Adrenal gland (tissue), 12 donors: ENCODE data around the gene HHIPL1. TPM values are rescaled to one million over a fixed set of nuclear protein-coding genes. Genes with fewer than 3 reads are reported as not detected.

Experiments used
- DNase-seq, 7 donors: peaks; one replicate each; pipeline ENCODE4 v3.0.0-alpha.2; 2019 to 2020
- H3K27ac ChIP-seq, 5 donors: fragments of 200-600 bp; sonication (generic) in 4 of 5; 1 replicate in 3 of 5; 2 replicates in 2 of 5; pipeline versions ENCODE4 v1.5.1 to v1.8.0; 2016 to 2020; ENCODE audit warnings: mild to moderate bottlenecking in 1 of 5
- H3K27me3 ChIP-seq: fragments of 200-600 bp; 2 replicates; pipeline ENCODE4 v1.8.0; 2021
- H3K36me3 ChIP-seq, 2 donors: fragments of 200-600 bp; replicated peaks in 1 of 2; 1 replicate in 1 of 2; 2 replicates in 1 of 2; pipeline versions ENCODE4 v1.5.1 to v1.8.0; 2018 to 2022
- H3K4me1 ChIP-seq, 2 donors: fragments of 200-600 bp; replicated peaks in 1 of 2; 1 replicate in 1 of 2; 2 replicates in 1 of 2; pipeline versions ENCODE4 v1.5.1 to v1.8.0; 2018 to 2021
- H3K4me3 ChIP-seq, 4 donors: fragments of 200-600 bp; sonication (generic) in 3 of 4; one replicate each; pipeline ENCODE4 v1.5.1; 2016 to 2018
- H3K9me3 ChIP-seq, 3 donors: fragments of 200-600 bp; sonication (generic) in 1 of 3; replicated peaks in 1 of 3; 1 replicate in 2 of 3; 2 replicates in 1 of 3; pipeline versions ENCODE4 v1.5.1 to v1.8.0; 2016 to 2021
- POLR2A ChIP-seq, 2 donors: fragments of 450-650 bp; IDR thresholded peaks; one replicate each; pipeline ENCODE4 v1.6.1; 2017; ENCODE audit warnings: antibody characterized with exemption in 2 of 2, mild to moderate bottlenecking in 2 of 2, moderate library complexity in 1 of 2
- WGBS, 4 donors: extraction: QIAGEN DNeasy Blood & Tissue Kit in 2 of 4; methylation state at CpG; one replicate each; pipeline versions ENCODE4 v1.1.5 to v1.1.7; 2013 to 2017; 5-methylcytosine and 5-hydroxymethylcytosine counted together
- intact Hi-C, 2 donors: fragments of 100-400 bp; cut with DNase I; formaldehyde crosslinking; loops; one replicate each; pipeline versions ENCODE4 v1.14.1 to v1.15.0; 2022 to 2023
- polyA plus RNA-seq, 3 donors: library from polyadenylated mRNA; stranded (reverse); fragments of 200-250 nt in 2 of 3; fragments of 350-450 nt in 1 of 3; fragmentation: Illumina TruSeq in 1 of 3; extraction: RNeasy Lipid Tissue Mini Kit (QIAGEN cat#74804) in 1 of 3; gene quantifications; one replicate each; pipeline ENCODE4 v1.2.3, GENCODE V29; 2013 to 2014
- total RNA-seq, 9 donors: library from RNA; depleted of rRNA in 4 of 9; stranded (reverse); fragments of >200 nt in 4 of 9; fragments of 120-200 nt in 1 of 9; fragmentation: NEBNext Ultra II Directional in 1 of 9; extraction: Animal tissue kit (Norgen Biotek cat#: 25700) in 1 of 9; gene quantifications; one replicate each; pipeline versions ENCODE4 v1.1.0 to v1.2.4, GENCODE V29; 2013 to 2023
- TF ChIP-seq, protein P1 (sequence below), 6 experiments: fragments of 450-650 bp in 4 of 6; fragments of 200-600 bp in 2 of 6; sonication (generic) in 1 of 6; IDR thresholded peaks; 1 replicate in 5 of 6; 2 replicates in 1 of 6; pipeline versions ENCODE4 v1.5.1 to v1.8.0; 2016 to 2021; ENCODE audit warnings: antibody characterized with exemption in 6 of 6, mild to moderate bottlenecking in 2 of 6, moderate library complexity in 1 of 6
- donor health status: healthy with polysubstance abuse.
- donor health status: Bipolar disorder and iron deficiency.
- donor health status: DM: yes; HTN: yes; CAD: no.
- donor health status: DM: no; HTN: no; CAD: no.
- donor health status: DM: no; HTN: no; CAD: no.
- donor health status: DM: yes; HTN: yes; CAD: no.

The HHIPL1 gene
- total and polyA plus RNA-seq, 12 donors: 0.20 to 2.9 (median 1.3) TPM

GRCh38 chr14:99679543-99679942 is 34.6 kb downstream of the HHIPL1 start:
- intact Hi-C loops: loop anchor here in 1 of 2 donors (5.0 kb wide), 1 partner anchor 208 kb away; no protein-coding TSS in a partner anchor
- H3K27ac ChIP-seq: no peak overlapping the region
- H3K9me3 ChIP-seq: no peaks in the 10 kb centered on the region
- H3K36me3 ChIP-seq: no peaks in the 10 kb centered on the region
- 70 to 76% (median 73%) methylated on average over 8 of the region's 8 CpGs for WGBS, 4 donors
- H3K4me3 ChIP-seq: no peak overlapping the region
- H3K4me1 ChIP-seq: peaks cover 9 to 10% of the 10 kb centered on the region in 2 donors
- peak in 1 of 7 donors; percentile 10 for DNase-seq
- TF ChIP-seq, protein P1, sequence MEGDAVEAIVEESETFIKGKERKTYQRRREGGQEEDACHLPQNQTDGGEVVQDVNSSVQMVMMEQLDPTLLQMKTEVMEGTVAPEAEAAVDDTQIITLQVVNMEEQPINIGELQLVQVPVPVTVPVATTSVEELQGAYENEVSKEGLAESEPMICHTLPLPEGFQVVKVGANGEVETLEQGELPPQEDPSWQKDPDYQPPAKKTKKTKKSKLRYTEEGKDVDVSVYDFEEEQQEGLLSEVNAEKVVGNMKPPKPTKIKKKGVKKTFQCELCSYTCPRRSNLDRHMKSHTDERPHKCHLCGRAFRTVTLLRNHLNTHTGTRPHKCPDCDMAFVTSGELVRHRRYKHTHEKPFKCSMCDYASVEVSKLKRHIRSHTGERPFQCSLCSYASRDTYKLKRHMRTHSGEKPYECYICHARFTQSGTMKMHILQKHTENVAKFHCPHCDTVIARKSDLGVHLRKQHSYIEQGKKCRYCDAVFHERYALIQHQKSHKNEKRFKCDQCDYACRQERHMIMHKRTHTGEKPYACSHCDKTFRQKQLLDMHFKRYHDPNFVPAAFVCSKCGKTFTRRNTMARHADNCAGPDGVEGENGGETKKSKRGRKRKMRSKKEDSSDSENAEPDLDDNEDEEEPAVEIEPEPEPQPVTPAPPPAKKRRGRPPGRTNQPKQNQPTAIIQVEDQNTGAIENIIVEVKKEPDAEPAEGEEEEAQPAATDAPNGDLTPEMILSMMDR (IDR thresholded peaks at IDR 0.05): no peak
- no peak for TF ChIP-seq POLR2A (IDR thresholded peaks at IDR 0.05)
- no peaks in the 10 kb centered on the region for H3K27me3 ChIP-seq

DNA sequence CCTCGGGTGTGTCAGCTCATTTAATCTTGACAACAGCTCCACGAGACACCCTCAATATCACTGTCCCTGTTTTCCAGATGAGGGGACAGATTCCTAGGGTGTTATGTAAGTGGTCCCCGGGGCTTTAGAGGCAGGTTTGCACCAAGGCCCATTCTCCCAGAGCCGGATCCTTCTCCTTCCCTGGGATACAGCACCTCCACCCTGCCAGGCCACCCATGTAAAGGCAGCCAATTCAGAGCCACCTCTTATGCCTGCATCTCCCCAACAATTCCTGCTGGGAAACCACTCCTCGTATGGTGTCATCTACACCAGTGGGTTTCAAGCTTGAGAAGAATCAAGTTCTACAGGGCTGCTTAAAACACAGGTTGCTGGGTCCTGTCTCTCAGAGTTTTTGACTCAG is 35.1 kb downstream of the HHIPL1 start:
- intact Hi-C loops: loop anchor here (5.0 kb wide), 2 partner anchors 202 to 207 kb away; no protein-coding TSS in a partner anchor
- DNase-seq: peak in 1 of 7 donors; percentile 4
- TF ChIP-seq POLR2A (IDR thresholded peaks at IDR 0.05): no peak
- TF ChIP-seq, protein P1 (IDR thresholded peaks at IDR 0.05): no peak
- Histone ChIP-seq H3K36me3 (no peaks in the 10 kb centered on the region), H3K9me3 (no peaks in the 10 kb centered on the region), H3K4me1 (peaks cover 9 to 12% of the 10 kb centered on the region in 2 donors), H3K27ac (no peak overlapping the region), H3K27me3 (no peaks in the 10 kb centered on the region), H3K4me3 (no peak overlapping the region)
- WGBS, 4 donors: 60 to 65% (median 61%) methylated on average over 5 of the region's 5 CpGs

DNA sequence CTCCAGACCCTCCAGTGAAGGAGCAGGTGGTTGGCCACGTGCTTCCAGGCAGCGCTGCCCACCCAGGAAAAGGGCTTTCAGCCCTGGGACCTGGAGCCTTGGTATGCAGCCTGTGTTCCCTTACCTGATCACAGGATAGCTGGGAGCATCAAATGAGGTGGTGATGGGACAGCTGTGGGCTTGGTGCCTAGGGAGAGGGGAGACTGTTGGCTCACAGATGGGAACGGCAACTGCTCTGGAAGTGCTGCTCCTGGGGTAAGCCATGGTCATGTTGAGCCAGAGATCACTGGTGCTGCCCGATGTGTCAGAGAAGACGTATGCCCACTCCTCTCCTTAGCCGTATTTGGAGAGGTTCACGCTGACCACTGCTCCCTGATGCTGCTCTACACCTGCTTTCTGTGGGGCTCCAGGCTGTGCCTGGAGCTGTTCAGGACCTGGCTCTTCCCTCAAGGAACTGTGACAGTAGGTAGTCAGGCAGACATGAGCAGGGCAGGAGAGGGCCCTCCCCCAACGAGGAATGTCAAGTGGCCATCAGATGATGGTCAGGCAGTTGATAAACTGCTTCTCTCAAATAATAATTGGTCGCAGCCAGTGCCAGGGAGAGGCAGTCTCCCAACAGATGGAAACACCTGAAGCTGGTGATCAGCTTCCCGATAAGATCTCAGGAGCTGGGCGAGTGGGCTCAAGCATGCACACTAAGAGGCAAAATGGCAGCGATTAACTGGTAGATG is 36.3 kb downstream of the HHIPL1 start:
- no peak for TF ChIP-seq POLR2A (IDR thresholded peaks at IDR 0.05)
- TF ChIP-seq, protein P1 (IDR thresholded peaks at IDR 0.05): no peak
- intact Hi-C loops: loop anchor here in 1 of 2 donors (5.0 kb wide), 1 partner anchor 201 kb away; no protein-coding TSS in a partner anchor

DNA sequence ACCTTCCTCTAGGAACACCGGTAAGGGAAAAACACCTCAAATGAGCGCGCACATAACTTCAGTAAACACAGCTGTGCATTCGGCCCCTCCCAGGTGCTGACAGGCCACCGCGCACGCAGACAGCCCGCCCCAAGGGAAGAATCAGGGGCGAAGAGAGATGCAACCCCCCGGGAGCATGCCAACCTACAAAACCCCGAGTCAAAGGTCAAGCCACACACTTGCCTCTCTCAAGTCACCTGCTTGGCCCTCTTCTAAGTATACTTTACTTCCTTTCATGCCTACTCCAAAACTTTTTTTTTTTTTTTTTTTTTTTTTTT is 36.9 kb downstream of the HHIPL1 start:
- peaks cover 9 to 12% of the 10 kb centered on the region in 2 donors for H3K4me1 ChIP-seq
- no peaks in the 10 kb centered on the region for H3K36me3 ChIP-seq
- H3K27ac ChIP-seq: no peak overlapping the region
- intact Hi-C loops: loop anchor here in 1 of 2 donors (5.0 kb wide), 1 partner anchor 201 kb away; no protein-coding TSS in a partner anchor
- TF ChIP-seq, protein P1 (IDR thresholded peaks at IDR 0.05): no peak
- TF ChIP-seq POLR2A (IDR thresholded peaks at IDR 0.05): no peak
- no peaks in the 10 kb centered on the region for H3K9me3 ChIP-seq
- H3K4me3 ChIP-seq: no peak overlapping the region
- peak in 1 of 7 donors; percentile 16 for DNase-seq
- 77 to 87% (median 83%) methylated on average over 11 of the region's 11 CpGs for WGBS, 4 donors
- no peaks in the 10 kb centered on the region for H3K27me3 ChIP-seq

More for the DNA sequence above, 36.3 kb downstream of the HHIPL1 start:
- Histone ChIP-seq H3K4me1 (peaks cover 9 to 12% of the 10 kb centered on the region in 2 donors), H3K4me3 (no peak overlapping the region), H3K27ac (no peak overlapping the region), H3K36me3 (no peaks in the 10 kb centered on the region), H3K9me3 (no peaks in the 10 kb centered on the region), H3K27me3 (no peaks in the 10 kb centered on the region)
- DNase-seq: peak in 1 of 7 donors; percentile 12
- 70 to 78% (median 74%) methylated on average over 11 to 12 of the region's 12 CpGs for WGBS, 4 donors
